WI38 (cell line): ENCODE measurements around the gene RNF38.
"Not testable (repeated sequence)": the region's sequence is repeated elsewhere in the genome, so short reads cannot be mapped to it uniquely, and the experiment has no call there.

Experiments used
- H3K4me3 ChIP-seq: 2 replicates; pipeline ENCODE4 v1.5.1; 2011; ENCODE audit warnings: low read depth, mild to moderate bottlenecking, control low read depth, low read length
- CTCF ChIP-seq: IDR thresholded peaks from 2 replicates; pipeline ENCODE4 v1.5.1; 2012; ENCODE audit warnings: low read depth, mild to moderate bottlenecking, control low read depth, low read length

RNF38 gene

DNA sequence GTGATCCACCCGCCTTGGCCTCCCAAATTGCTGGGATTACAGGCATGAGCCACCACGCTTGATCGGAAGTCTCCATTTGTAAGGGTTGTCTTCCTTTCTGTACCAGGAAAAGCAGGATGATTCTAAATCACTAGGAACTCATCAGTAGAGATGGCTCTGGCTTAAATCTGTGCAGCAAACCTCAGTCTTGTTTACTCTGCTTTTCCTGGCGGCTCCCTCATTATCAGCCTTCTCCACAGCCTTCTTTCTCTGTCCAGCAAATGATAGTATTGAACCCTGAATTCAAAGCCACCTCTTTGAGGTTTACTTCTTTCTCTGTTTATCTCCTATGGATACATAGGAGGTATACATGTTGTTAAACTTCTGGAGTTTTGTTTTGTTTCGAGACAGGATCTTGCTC is 98.8 kb downstream of the RNF38 start:
- TF ChIP-seq CTCF: no peak
- H3K4me3 ChIP-seq: no peak overlapping the region

GRCh38 chr9:36298566-36298965 is 101.5 kb downstream of the RNF38 start:
- TF ChIP-seq CTCF: no peak
- no peak overlapping the region for H3K4me3 ChIP-seq

- no peak overlapping the region for H3K4me3 ChIP-seq
- no peak for TF ChIP-seq CTCF
Measured at GRCh38 chr9:36297798-36298197, 102.3 kb downstream of the RNF38 start.

GRCh38 chr9:36294996-36295395 is 105.1 kb downstream of the RNF38 start:
- H3K4me3 ChIP-seq: not testable (repeated sequence)

GRCh38 chr9:36293918-36294317 is 106.2 kb downstream of the RNF38 start:
- no peak for TF ChIP-seq CTCF
- no peak overlapping the region for H3K4me3 ChIP-seq

GRCh38 chr9:36293171-36293570 is 106.9 kb downstream of the RNF38 start:
- no peak for TF ChIP-seq CTCF

DNA sequence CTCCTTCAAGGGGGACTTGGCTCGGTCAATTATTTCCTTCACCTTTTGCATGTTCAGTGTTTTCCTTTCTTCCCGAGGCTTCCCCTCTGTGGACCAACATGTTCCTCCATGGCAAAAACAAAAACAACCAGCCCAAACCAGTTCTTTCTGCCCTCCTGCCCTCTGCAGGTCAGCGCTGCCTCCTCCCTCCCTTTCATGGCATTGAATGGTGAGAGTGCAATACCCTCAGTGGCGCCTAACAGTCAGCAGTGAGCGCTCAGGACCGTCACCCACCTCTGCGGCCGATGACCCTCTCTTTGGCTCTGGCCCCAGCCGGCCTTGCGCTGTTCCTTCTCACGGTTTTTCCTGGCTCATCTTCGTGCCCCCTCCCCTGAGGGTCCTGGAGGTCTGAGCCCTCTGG is 107.4 kb downstream of the RNF38 start:
- no peak for TF ChIP-seq CTCF
- H3K4me3 ChIP-seq: no peak overlapping the region

More at GRCh38 chr9:36293171-36293570, 106.9 kb downstream of the RNF38 start:
- H3K4me3 ChIP-seq: no peak overlapping the region

DNA sequence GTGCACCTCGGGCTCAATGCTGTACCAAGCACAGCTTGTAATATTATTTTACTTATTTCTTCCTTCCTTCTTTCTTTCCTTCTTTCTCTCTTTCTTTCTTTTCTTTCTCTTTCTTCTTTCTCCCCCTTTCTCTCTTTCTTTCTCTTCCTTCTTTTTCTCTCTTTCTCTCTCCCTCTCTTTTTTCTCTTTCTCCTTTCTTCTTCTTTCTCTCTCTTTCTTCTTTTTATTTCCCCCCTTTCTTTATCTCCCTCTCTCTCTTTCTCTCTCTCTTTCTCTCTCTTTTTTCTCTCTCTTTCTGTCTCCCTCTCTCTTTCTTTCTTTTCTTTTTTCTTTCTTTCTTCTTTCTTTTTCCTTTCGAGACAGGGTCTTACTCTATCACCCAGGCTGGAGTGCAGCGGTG is 109.1 kb downstream of the RNF38 start:
- no peak overlapping the region for H3K4me3 ChIP-seq
- no peak for TF ChIP-seq CTCF
